CD4-positive, alpha-beta T cell treated with Interleukin-12 subunit alpha and Interleukin-12 subunit beta, for 1 hour (primary cell): Measurements from ENCODE around the gene ZBTB20.

Source experiments
- DNase-seq: peaks from one replicate; pipeline ENCODE4 v3.0.0-alpha.2; 2020

Gene ZBTB20

GRCh38 chr3:114351123-114351821, 795.8 kb downstream of the ZBTB20 start:
- no peak for DNase-seq

GRCh38 chr3:114350690-114351089, 796.4 kb downstream of the ZBTB20 start:
- DNase-seq, result no peak

GRCh38 chr3:114350271-114350670, 796.8 kb downstream of the ZBTB20 start:
- DNase-seq, result no peak

- no peak for DNase-seq
These were observed 802.6 kb downstream of the ZBTB20 start for GRCh38 chr3:114344492-114344891.

DNA sequence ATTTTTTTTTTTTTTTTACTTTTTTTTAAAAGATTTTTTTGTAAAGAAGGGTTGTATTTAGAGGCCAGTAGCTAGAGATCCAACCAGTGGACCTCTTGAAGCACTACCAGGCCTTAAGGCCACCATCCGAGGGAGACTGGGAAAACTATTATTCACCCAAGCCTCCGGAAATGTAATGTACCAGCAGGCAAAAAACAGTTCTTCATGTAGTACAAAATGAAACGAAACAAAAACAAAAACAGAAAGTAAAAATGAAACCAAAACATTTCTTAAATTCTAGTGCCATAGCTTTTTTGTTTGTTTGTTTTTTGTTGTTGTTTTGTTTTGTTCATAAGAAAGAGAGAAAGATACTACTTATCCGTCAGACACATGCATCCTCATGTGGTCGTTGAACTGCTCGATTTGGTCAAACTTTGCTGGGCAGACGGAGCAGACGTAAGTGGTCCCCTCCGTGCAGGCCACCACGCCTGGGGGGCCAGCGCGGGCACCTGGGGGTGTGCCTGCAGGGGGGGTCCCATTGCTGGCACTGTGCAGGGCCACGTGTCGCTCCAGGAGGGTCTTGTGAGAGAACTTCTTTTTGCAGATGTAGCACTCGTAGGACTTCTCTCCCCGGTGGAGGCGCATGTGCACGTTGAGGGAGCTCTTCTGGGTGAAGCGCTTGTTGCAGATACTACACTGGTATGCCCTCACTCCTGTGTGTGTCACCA, 808.3 kb downstream of the ZBTB20 start:
- DNase-seq, result peak; percentile 39

- no peak for DNase-seq
These were observed 810.2 kb downstream of the ZBTB20 start for GRCh38 chr3:114336857-114337256.

- DNase-seq, result no peak
These were observed 810.9 kb downstream of the ZBTB20 start for GRCh38 chr3:114336122-114336697.

DNA sequence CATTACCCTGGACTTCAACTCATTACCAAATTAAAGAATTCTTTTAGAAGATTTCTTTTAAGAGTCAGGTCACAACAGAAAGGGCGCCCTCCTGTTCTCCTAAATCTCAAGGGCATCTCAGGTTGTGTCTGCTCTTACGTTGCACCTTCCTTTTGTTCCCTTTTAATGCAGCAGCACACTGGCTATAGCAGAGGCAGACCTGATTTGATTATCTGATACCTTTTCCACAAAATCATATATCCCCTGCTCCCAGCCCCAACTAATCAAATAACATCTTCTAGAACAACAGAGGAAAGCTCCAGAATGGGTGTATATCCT, 813.2 kb downstream of the ZBTB20 start:
- no peak for DNase-seq

DNA sequence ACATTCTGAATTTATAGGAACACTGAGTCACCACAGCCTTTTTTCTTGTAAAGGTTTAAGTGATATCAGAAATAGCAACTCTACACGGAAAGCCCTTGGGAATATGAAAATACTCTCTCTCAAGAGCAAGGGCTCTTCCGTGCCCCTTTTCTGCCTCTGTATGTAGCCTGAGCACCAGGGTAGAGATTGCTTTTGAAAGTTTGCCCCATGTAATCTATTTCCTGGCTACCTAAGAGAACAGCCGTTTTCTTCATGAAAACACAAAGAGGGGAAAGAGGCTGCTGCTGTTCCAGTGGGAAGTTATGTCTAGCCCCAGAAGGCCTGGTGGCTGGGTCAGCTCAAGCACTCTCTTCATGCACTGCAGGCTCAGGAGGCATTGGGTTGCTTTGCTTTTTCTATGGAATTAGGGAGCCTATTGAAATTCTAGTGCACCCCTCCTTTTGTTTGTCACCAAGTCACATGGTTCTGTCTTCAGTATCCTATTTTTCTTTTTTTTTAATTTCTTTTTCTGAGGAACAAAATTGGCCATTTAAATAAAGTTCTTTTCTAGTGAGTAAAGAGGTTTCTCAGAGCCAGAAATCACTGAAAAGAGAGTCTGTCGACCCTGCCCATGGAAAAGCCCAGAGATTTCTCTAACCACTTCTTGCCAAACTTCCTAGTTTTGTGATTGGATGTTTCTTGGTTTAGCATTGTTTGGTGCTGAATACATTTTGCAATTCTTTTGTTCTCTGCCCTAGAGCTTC, 813.7 kb downstream of the ZBTB20 start:
- DNase-seq, result no peak

- peak; percentile 32 for DNase-seq
These were observed 814.5 kb downstream of the ZBTB20 start for GRCh38 chr3:114332342-114333179.

DNA sequence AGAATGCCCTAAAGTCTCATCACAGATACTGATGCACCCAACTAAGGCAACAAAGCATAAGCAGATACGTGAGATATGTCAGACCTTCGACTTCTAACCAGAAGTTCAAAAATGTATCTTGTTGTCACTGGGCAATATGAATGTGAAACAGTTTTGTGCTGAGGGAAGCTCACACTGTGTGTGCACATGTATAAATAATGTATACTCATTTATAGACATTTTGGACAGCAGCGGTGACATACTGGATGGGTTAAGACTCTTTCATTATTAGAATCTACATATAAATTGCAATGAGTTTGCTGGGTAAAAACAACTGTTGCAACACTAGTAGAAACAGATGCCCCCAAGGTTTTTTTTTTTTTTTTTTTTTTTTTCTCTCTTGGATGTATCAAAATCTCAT, 815.4 kb downstream of the ZBTB20 start:
- DNase-seq, result no peak

DNA sequence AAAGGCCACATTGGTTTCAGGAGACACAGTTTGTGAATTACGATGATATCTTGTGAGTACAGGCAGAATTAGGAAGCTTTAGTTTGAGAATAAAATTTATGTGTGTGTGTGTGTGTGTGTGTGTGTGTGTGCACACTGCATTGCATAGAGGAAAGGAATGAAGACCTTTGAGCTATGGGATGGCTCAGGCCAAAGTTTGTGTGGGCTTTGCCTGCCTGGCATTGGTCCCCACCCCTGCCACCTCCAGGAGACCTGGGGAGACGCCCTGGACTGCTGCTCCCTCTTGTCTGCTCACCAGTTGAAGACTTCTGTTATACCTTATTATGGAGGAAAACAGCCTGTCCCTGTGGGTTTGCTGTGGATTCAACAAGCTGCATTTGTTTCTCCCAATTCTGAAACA, 816.1 kb downstream of the ZBTB20 start:
- no peak for DNase-seq

DNA sequence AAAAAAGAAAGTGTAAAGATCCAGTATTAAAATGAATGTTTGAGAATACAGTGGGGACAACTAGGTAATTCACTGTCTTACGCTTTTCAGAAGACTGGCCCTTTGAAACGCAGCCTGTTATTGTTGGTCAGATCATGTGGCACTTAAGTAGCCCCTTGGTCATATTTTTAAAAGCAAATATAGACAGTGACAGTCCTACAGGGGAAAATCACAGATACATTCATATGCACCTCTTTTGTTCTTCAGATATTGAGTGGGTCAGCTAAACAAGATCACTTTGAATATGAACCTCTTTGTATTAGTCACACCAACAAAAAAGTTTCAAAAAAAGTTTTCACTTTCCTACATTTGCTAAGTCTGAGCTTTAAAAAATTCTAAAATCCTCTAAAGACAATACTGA, 817.3 kb downstream of the ZBTB20 start:
- no peak for DNase-seq

DNA sequence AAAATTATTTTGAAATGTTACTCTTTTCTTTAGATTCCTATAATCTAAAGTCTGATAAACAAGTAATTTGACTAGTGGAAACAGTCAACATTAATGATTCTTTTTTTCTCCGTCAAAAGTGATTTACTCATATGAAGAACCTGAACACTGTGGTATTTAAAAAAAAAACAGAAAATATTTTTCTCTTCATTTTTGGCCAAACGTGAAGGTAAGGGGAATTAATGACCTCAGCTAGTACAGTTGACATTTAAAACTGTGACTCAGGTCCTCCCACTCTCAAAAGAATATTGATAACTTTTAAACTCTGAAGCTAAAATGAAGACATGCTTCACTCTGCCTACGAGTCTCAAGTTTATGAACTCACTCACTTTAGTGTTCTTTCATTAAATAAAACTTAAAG, 818.7 kb downstream of the ZBTB20 start:
- DNase-seq, result no peak

GRCh38 chr3:114327665-114328064, 819.4 kb downstream of the ZBTB20 start:
- DNase-seq, result no peak

- DNase-seq, result peak; percentile 32
These were observed 823.4 kb downstream of the ZBTB20 start for GRCh38 chr3:114323546-114324254.

GRCh38 chr3:114320246-114320645, 826.8 kb downstream of the ZBTB20 start:
- DNase-seq, result no peak

- no peak for DNase-seq
These were observed 827.6 kb downstream of the ZBTB20 start for GRCh38 chr3:114319453-114319852.

- DNase-seq, result no peak
These were observed 828.8 kb downstream of the ZBTB20 start for GRCh38 chr3:114318295-114318694.

DNA sequence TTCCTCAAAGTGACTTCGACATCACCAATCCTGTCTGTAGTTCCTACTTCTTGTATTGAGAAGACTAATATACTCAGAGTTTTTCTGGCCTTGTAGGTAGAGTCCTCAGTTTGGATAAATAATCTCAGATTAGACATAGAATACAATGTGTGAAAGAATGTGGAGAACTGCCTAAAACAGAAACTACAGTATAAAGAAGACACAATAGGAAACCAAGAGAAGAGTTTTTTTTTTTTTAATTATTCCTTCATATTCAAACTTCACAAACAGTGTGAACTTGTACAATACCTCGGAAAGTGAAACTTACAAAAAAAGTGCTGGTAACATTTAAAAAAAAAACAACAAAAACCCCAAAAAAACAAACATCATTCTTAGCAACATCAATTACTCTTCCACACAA, 832.8 kb downstream of the ZBTB20 start:
- no peak for DNase-seq

DNA sequence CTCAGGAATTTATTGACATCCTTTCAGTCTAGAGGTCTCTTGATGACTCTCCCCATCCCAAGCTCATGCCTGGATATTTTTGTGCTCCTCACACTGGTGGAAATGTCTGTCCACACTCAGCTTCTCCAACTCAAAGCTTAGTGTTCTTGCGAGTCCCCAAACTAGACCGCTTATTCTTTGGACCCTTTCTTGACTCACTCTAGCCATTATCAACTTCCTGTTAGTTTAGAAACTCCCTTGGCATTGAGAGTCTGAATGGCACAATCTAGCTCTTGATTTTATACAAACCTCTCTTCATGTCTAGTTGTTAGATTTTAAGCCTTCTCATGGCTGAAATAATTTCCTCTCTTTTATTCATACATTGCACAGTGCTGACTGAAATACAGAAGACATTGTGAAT, 833.7 kb downstream of the ZBTB20 start:
- no peak for DNase-seq

GRCh38 chr3:114310695-114311094, 836.4 kb downstream of the ZBTB20 start:
- DNase-seq, result no peak
